ENCODE measurements around the gene TACR2.

Gene TACR2

GRCh38 chr10:69449841-69450240, 33.1 kb upstream of the TACR2 start:
- peak; percentile 40 to 41 for DNase-seq

- DNase-seq, result no peak
These were observed 30.0 kb upstream of the TACR2 start for GRCh38 chr10:69446650-69447151.

DNA sequence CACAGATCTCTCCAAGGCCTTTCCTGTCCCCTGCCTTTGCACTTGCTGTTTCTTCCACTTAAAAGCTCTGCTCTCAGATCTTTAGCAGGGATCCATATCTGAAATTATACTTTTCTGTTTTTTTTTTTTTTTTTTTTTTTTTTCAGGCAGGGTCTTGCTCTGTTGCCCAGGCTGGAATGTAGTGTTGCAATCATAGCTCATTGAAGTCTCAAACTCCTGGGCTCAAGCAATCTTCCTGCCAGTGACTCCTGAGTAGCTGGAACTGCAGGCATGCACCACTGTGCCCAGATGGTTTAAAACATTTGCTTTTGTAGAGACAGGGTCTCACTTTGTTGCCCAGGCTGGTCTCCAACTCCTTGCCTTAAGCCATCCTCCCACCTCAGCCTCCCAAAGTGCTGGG, 29.5 kb upstream of the TACR2 start:
- no peak for DNase-seq

- no peak for DNase-seq
These were observed 28.3 kb upstream of the TACR2 start for GRCh38 chr10:69445041-69445440.

GRCh38 chr10:69443354-69443753, 26.6 kb upstream of the TACR2 start:
- DNase-seq, result no peak

- no peak for DNase-seq
These were observed 23.2 kb upstream of the TACR2 start for GRCh38 chr10:69439813-69440506.

GRCh38 chr10:69439350-69439739, 22.6 kb upstream of the TACR2 start:
- DNase-seq, result no peak

DNA sequence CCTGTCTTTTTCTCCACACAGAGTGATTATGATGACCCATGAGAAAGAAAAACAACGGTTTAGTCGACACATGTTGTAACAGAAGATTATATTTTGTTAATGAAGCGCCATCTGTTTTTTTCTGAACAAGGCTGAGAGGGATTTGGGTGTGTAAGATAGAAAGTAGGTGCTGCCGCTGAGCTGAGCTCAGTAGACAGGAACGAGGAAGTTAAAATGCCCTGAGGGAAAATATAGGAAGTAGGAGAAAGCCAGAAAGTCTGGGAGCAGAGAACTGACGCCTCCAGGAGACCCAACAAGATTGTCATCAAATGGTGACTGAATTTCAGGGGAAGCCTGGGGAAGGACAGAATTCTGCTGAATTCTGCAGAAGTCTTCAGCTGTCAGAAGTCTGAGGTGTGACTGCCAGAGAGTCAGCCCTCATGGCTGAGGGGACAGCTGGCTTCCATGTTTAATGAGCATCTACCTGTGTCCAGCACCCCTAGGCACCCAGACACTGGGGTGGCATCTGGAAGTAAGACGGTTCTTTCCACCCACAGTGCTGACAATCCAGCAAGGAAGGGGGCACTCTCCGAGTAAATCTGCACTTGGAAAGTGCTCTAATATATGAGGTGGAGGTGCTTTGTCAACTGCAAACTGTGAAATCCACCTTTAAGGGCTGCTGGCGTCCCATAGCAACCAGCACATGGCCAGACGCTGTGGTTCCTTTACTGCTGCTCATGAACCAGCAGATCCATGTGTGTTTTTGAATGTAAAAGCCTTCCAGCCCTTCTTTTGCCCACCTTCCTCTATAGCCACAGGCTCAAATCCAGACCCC, 22.0 kb upstream of the TACR2 start:
- no peak for DNase-seq

DNA sequence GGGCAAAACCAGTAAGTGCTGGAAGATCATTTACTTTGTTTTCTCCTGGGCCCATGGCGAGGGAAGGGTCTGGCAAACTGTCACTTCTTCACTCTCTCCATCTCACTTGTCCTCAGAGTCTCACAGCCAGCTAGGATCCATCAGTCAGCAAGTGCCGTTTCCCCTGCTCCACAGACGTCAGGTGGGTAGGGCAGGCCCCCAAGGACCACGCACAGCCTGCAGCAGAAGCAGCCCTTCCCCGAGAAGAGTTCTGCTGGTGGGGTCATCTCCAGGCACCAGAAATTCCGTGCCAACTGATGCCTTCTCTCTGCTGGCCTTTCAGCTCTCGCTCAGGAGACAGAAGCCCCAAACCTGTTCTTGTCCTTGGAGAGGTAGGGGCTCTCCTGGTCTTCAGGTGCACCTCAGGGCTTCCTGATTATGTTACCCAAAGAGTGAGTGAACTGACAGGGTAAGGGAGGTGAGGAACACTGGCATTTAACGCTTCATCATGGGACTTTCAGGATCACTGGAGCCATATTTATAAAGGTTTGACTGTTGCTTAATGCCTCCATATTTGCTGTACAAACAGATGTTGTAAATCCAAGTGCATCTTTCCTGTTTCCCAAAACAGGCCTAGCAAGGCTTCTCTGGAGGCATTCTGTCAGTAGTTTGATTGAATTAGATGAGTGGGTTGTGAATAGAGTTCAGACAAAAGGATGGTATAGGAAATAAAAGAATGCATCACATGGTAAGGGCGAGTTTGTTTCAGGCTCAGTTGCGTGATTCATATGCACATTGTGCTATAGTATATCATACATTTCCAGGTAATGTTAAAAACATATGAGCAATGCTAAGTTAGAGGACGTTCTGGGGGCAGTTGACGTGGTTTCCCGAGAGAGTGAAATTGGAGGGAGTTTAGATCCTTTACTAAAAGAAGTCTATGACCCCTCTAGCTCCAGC, 20.9 kb upstream of the TACR2 start:
- DNase-seq, result no peak

GRCh38 chr10:69435966-69436520, 19.3 kb upstream of the TACR2 start:
- no peak for DNase-seq

GRCh38 chr10:69434926-69435325, 18.2 kb upstream of the TACR2 start:
- DNase-seq, result no peak

DNA sequence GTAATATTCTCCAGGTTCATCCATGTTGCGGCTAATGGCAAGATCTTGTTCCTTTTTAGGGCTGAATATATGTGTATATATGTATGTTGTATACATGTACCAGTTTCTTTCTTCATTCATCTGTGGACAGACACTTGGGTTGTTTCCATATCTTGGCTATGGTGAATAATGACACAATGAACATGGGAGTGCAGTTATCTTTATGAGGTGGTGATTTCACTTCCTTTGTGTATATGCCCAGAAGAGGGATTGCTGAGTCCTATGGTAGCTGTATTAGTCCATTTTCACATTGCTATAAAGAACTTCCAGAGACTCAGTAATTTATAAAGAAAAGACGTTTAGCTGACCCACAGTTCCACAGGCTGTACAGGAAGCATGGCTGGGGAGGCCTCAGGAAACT, 17.5 kb upstream of the TACR2 start:
- no peak for DNase-seq

- no peak for DNase-seq
These were observed 11.4 kb upstream of the TACR2 start for GRCh38 chr10:69428165-69428564.

- no peak for DNase-seq
These were observed 9.6 kb upstream of the TACR2 start for GRCh38 chr10:69426376-69426727.

DNA sequence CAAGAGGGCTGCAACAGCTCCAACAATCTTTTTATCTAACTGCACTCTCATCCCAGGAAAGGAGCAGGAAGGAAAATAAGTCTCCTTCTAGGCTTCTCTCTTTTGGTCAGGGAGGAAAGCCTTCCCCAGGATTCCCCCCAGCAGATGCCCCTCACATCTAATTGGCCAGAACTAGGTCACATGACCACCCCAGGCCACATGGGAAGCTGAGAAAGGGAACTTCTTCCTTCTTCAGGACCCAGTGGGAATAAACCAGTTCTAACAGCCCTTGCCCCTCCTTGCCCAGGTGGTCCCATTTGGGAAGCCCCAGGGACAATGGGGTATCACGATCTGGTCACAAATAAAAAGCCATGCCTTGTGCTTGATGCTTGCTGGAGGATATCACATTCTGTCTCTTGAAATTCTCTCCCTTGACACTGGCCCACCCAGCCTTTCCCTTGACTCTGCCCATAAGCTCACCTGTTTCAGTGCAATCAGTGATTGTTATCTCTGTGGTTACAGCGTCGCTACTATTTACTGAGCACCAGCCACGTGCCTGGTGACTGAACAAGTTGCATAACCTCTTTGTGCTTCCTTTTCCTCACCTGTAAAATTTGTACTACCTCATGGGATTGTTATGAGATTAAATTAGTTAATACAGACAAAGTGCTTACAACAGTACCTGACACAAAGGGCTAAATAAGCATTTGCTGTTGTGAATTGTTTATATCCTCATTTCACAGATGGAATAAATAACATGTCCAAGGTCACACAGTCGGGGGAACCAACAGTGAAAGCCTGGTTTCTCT, 9.0 kb upstream of the TACR2 start:
- no peak for DNase-seq

- no peak for DNase-seq
These were observed 8.3 kb upstream of the TACR2 start for GRCh38 chr10:69425041-69425440.

DNA sequence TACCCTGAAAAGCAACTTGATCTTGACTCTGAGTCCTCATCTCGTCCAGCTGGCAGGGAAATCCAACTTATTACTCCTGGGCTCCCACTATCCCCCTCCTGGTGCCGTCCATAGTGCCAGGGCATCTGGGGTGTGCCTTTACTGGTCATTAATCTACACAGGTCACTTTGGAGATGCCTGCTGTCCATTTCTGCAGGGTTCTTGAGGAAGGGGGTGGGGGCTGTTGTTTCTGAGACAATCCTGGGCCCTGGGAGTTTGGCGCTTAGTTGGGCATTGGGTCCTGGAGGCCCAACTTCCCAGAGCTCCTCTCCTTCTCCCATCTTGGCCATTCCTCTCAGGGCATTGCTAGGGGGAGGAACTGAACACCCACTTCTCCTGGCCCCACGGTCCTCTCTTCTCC, 6.0 kb upstream of the TACR2 start:
- DNase-seq, result no peak

DNA sequence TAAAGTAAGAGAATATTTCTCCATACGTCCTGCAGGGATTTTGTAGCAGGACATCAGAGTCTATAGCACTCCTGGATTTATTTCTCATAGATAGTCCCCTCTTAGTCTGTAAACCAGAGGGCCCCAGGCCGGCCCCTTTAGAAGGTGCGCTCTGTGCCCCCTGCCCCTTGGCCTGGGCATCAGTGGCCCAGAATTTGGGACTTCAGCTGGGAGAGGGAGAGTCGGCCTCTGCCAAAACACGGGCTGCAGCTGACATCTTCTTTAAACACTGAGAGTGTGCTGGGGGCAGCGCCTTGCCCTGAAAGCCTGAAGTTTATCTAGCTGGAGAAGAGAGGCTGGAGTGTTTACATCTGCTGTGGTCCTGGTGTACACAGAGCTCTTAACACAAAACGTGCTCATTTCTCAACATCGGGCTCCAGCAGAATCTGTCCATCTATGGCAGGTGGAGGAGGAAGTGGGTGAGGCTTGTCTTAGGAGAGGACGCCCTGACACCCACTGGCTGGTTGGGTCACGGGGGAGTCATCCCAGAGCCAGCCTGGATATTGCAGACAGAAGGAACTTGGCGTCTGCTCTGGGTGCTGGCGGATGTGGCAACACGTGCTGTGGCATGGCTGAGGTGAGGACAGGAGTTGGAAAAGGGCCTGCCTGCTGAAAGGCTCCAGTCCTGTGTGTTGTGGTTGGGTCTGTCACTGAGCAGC, 5.0 kb upstream of the TACR2 start:
- DNase-seq, result no peak

DNA sequence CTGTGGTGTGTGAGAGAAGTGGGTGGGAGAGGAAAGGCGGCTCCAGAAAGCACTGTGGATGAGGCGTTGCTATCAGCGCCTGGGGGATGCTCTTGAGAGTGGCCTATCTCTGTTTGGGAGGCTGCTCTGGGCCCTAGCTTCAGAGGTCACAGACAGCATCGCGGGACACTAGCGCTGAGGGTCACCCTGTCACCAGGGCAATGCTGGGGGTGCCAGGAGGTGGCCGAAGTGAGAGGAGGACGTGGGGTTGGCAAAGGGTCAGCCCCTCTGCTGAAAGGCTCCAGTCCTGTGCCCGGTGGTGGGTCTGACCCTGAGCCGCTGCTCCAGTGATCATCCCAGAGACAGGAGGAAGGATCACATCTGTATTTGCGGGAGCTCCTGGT, 3.0 kb upstream of the TACR2 start:
- no peak for DNase-seq

GRCh38 chr10:69419096-69419743, 2.5 kb upstream of the TACR2 start:
- no peak for DNase-seq

All from stimulated activated CD4-positive, alpha-beta T cell treated with anti-CD3 and anti-CD28 coated beads, Interleukin-2, amount 100 ng/mL, for 48 hours (primary cell).